Activated CD4-positive, CD25-positive, alpha-beta regulatory T cell treated with anti-CD3 and anti-CD28 coated beads, Interleukin-2, amount 50 U/mL, for 16 hours (primary cell): Measurements from ENCODE around the gene FBXW9.
"Not testable (repeated sequence)": the region's sequence is repeated elsewhere in the genome, so short reads cannot be mapped to it uniquely, and the experiment has no call there.

Experiments
- DNase-seq: peaks from one replicate; pipeline ENCODE4 v3.0.0-alpha.2; 2020; ENCODE audit warnings: low read depth, low spot score

FBXW9 gene

DNA sequence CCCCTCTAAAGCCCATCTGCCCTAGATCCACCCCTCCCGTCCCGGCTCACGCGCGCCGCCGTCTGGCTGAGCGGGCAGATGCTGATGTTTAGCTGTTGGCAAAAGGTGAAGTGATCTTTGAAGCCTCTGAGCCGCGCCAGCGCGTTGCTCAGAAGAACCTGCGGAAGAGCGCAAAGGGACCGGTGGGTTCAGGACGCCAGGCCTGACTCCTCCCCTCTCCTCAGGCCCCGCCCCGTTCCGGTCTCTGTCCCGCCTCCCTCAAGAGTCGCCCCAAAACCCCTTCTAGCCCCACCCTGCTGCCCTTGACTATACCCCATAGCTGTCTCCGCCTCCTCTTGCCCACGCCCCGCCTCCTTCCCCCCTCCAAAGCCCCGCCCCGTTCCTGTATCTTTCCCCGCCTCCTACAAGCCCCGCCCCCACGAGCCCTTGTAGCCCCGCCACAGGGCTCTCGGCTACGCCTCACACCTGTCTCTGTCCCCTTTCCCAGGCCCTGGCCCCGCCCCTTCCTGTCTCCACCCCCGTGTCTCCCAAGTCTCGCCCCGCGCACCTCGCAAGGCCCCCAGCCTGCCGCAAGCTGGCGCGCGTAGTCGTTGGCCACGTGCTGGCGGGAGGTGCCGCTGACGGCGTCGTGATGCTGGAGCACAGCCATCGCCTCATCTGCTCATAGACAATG is 39.4 kb downstream of the FBXW9 start:
- DNase-seq = no peak

DNA sequence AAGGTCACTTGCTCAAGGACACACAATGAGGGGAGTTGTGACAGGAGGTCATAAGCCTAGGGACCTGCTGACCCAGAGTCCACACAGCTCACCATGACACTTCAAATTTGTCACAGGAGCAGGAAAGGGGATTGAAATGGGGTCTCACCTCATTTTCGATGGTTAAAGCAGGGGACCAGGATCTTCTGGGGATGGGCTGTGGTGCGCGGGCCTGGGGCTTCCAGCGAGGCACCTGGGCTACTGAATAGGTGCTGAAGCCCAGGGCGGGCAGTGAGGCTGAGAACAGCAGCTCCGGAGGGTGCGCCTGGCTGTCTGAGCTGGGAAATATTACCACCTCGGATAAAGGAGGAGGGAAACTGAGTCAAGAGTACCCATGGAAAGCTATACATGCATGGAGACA is 40.9 kb downstream of the FBXW9 start:
- no peak for DNase-seq

DNA sequence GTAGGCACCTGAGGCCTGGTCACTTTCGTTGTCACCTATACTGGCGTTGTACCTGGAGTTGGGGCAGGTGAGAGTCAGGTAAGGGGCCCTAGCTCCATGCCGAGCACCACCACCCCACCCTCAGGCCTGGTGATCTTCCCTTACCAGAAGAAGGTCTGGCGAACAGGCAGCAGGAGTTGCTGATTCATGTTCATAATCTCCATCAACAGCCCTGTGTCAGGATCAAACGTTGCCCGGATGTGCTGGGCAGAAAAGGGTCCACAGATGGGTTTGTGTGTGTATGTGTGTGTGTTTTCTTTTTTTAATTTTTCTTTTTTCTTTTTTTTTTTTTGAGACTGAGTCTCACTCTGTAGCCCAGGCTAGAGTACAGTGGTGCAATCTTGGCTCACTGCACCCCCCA is 44.2 kb downstream of the FBXW9 start:
- DNase-seq = no peak

DNA sequence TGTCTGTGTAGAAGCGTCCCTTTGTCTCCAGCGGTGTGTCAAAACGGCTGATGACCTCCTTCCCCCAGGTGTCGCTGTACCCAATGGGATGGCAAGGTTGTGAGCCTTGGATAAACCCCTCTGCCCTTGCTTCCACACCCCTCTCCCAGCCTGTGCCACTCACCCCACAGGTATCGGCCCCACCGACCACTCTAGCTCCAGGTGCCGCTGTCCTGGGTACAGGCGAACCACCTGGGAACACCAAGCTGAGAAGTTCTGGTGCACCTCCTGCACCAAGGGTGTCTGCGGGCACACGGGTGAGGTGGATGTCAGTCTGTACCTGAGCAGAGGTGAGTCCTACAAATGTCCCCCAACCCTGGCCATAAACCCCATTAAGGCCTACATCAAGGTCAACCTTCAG is 46.5 kb downstream of the FBXW9 start:
- no peak for DNase-seq

DNA sequence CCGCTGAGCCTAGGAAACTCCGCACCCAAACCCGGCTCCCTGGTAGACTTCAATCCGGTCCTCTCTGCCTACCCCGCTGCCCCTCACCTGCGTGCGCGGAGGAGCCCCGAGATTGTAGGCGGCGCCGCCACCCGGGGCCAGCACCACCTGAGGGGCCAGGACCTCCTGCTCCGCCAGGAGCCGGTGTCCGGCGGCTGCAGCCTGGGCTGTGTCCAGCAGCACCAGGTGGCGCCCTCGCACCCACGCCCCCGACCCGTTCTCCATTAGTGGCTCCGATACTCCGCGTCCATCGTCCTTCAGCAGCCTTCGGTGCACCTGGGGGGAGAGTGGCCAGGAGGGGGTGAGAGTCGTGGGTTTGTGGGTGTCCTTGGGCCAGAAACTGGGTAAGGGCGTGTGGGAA is 48.3 kb downstream of the FBXW9 start:
- DNase-seq = no peak

DNA sequence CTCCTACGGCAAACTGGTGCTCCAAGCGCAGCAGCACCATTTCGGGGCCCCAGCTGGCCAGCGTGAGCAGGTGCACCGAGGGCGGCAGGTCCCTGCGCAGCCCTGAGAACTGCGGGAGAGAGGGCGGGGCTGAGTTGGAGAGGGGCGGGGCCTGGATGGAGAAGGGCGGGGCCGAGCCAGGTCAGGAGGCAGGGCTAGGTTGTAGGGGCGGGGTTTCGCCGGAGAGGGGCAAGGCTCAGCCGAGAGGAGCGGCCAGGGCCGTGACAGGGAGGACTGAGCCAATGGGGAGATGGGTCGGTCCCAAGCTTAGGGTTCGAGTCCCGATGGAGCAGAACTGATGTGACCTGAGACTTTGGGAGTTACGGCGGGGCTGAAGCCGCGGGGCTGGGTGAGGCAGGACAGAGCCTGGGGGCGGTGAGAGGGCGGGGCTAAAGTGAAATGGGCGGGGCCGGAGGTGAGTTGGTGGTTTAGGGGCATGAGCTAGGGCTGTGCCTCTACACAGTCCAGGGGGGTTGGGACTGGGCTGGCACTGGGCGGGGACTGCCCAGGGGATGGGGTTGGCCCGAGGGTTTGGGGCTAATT is 48.9 kb downstream of the FBXW9 start:
- no peak for DNase-seq

DNA sequence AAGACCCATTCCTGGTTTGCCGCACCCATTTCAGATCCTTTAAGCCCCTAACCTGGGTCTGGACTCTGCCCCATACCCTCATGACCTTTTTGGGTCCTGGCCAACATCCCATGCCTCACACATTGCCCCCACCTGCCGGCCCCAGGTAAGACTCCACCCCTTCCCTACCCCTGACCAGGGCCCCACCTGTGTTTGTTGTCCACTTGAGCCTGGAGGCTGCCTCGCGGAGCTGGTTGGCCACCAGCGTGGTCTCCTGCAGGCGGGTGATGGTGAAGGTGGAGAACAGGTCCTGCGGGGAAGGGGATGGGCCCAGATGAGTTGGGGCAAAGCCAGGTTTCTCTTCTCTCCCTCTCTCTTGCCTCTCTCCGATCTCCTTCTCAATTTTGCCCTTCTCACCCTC is 49.4 kb downstream of the FBXW9 start:
- DNase-seq = no peak

DNA sequence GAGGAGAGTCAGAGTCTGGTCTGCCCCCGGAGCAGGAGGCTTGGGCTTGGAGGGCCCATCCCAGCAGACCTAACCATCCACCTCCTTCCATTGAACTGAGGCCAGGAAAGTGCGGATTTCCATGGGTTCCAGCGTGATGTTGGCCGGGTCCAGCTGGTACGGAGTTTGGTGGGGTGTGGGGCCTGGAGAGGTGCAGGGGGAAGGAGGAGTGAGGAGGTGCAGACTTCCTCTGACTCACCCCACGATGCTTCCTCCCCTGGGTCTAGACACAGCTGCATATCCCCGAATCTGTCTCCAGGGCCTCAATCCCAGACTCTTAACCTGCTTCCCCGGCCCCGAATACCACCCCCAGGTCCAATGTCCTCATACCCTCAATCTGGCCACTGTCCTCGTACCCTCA is 49.9 kb downstream of the FBXW9 start:
- no peak for DNase-seq

DNA sequence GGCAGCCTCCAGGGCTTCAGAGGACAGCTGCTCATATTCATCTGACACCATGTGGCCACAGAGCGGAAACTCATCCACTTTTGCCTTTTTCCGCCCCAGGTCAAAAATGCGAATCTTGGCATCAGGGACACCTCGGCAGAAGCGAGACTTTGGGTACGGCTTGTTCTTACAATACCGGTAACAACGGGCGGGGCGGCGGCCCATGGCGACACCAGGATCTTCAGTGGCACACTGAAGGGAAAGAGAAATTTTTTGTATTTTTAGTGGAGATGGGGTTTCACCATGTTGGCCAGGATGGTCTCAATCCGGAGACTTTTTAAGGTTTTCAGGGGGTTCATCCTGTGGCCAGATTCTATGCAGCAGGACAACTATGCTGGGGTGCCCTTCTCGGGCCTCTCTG is 52.7 kb downstream of the FBXW9 start:
- DNase-seq = not testable (repeated sequence)

DNA sequence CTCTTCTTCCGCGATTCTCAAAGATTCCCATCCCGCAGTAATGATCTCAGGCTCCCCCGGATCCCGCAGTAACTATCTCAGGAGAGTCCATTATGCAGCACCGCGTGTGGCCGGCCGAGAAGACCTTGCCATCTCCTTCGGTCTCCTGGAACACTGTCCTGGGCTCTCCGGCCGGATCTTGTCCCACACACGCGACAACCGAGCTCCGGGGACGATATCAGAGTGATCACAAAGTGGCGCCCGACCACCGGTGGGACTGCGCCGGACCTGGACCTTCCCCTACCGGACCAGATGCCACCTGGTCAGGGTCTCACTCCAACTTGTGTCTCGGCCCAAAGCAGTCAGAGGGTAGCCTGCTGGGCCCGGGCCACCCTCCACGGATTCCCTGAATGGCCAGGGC is 53.9 kb downstream of the FBXW9 start:
- DNase-seq = no peak

DNA sequence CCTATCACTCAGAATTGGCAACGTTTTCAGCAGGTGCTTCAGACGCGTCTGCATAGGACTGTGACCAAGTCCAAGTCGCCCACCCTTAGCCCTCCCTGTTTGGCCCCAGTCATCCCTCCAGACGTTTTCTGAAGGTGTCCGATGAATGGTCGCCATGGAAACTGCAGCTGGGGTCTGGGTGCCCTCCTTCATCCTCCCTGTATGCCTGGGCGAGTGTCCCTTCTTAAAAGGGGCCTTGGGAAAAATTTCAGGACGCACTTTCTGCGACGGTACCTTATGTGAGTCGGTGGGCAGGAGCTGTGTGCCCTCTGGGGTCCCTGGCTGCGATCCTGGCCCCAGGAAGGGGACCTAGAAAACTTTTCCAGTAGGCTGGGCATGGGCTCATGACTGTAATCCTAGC is 55.0 kb downstream of the FBXW9 start:
- no peak for DNase-seq

DNA sequence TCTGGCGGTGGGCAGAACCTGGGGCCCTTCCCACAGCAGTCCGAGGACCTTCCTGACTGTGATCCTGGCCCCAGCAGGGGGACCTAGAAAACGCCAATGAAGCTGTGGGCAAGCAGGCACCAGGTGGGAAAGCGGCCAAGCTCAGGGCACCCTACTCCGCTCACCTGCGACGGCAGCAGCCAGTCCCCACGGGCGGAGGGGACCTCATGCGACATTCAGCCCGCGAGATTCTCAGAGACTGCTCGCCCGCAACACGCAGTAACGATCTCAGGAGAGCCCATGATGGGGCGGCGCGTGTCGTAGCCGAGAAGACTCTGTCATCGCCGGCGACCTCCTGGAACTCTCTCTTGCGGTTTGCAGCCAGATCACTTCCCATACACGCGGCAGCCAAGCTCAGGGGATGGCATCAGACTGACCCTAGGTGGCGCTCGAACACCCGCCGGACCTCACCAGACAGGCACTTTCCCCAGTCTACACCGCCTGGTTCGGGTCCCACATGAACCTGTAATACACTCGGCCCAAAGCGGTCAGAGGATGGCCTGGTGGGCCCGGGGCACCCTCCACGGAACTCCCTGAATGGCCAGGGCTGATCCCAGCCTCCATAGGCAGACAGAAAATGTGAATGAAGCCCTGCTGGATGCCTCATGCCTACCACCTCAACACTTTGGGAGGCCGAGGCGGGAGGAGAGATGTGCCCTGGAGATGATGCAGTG is 56.4 kb downstream of the FBXW9 start:
- peak; percentile 64 for DNase-seq
